ENCODE data around the gene CFAP77. TPM values are rescaled to one million over a fixed set of nuclear protein-coding genes. Genes with fewer than 3 reads are reported as not detected.

The CFAP77 gene
- polyA plus RNA-seq, 2 donors: not detected

DNA sequence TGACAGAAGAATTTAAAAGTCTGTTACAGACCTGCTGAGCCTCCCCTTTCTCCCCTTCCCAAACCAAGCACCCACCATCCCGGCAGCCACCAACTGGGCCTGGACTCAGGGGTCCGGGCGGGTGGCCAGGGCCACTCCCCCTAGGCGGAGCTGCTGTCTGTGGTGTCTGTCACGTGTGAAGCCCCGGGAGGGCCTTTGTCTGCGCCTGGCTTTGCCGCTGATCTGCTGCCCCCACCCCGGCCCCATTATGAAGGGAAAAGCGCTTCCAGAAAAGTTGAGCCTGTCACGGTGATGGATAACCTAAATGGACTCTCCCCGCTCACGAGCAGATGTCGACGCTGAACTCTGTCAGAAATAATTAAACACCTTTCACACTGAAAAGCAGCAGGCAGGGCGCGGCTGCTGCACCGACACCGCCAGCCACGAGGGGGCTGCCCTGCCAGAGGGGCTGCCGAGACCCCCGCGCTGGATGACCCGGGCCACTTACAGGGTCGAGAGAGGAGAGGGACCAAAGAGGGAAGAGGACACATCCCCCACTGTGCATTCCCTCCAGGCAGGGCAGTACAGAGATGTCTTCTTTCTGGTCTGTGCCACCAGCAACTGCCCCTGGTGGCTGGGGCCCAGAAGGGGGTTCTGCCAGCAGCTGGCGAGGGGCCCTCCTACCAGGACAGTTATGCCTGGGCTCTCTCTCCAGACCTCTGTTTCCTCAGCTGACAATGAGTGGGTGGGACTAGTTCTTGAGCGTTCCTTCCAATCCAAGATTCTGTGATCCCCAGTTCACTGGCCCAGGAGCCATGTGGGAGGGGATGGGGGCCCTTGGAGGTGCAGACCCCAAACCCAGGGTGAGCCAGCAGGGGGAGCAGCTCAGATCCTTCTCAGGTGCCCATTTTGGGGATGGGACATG lies 136.4 kb downstream of the CFAP77 start:
- Histone ChIP-seq H3K9me3 (ENCODE audit: control insufficient read depth in 2 of 2, insufficient read depth in 1 of 2, low read depth in 1 of 2, low read length in 1 of 2) (no peaks in the 10 kb centered on the region), H3K36me3 (ENCODE audit: control insufficient read depth in 2 of 2, insufficient read depth in 2 of 2, low read length in 1 of 2) (no peaks in the 10 kb centered on the region), H3K27ac (ENCODE audit: low read depth in 2 of 2, low read length in 1 of 2) (no peak overlapping the region), H3K4me1 (ENCODE audit: control insufficient read depth in 2 of 2, insufficient read depth in 2 of 2, low read length in 1 of 2) (peaks cover 0 to 4% of the 10 kb centered on the region in 2 donors), H3K27me3 (ENCODE audit: control insufficient read depth in 1 of 2, insufficient read depth in 2 of 2, low read length in 2 of 2) (no peaks in the 10 kb centered on the region), H3K4me3 (ENCODE audit: low read depth in 1 of 2, low read length in 2 of 2) (no peak overlapping the region)
- WGBS, 2 donors: 4 to 5% methylated on average over 27 of the region's 27 CpGs

DNA sequence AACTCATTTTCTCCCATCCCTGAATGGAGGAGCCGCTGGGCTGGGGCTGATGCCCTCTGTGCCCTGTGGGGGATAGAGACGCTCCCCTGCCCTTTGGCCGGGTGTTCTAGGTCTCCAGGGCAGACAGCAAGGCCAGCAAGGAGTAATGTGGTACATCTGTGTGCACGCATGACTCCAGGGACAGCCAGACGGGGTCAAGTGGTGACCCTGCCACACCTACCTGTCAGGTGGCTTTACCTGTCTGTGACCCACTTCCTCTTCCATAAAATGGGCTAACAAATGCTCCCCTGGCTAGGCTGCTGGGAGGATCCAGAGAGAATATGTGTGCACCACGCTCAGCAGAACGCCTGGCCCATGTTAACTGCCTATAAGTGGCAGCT lies 137.0 kb downstream of the CFAP77 start:
- Histone ChIP-seq H3K27me3 (ENCODE audit: control insufficient read depth in 1 of 2, insufficient read depth in 2 of 2, low read length in 2 of 2) (no peaks in the 10 kb centered on the region), H3K4me3 (ENCODE audit: low read depth in 1 of 2, low read length in 2 of 2) (no peak overlapping the region), H3K27ac (ENCODE audit: low read depth in 2 of 2, low read length in 1 of 2) (no peak overlapping the region), H3K36me3 (ENCODE audit: control insufficient read depth in 2 of 2, insufficient read depth in 2 of 2, low read length in 1 of 2) (no peaks in the 10 kb centered on the region), H3K9me3 (ENCODE audit: control insufficient read depth in 2 of 2, insufficient read depth in 1 of 2, low read depth in 1 of 2, low read length in 1 of 2) (no peaks in the 10 kb centered on the region), H3K4me1 (ENCODE audit: control insufficient read depth in 2 of 2, insufficient read depth in 2 of 2, low read length in 1 of 2) (peaks cover 0 to 4% of the 10 kb centered on the region in 2 donors)
- 68 to 72% methylated on average over 7 of the region's 7 CpGs for WGBS, 2 donors

DNA sequence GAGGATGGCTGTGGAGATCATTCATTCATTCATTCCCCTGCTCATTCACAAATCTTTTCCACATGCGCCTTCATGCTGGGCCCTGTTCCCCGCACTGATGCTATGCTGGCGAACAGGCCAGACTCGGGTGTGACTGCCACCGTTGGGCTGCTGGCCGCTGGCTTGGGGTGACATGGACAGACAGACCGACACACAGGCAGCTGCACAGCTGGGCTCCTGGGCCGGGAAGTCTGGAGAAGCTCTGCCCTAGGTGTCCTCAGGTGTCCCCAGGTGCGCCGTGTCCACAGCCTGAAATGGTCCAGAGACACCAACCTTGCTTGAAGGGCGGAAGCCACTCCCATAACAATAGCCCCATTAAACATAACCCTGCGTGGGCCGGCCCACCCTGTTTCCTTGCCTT lies 137.4 kb downstream of the CFAP77 start:
- Histone ChIP-seq H3K27me3 (ENCODE audit: control insufficient read depth in 1 of 2, insufficient read depth in 2 of 2, low read length in 2 of 2) (no peaks in the 10 kb centered on the region), H3K9me3 (ENCODE audit: control insufficient read depth in 2 of 2, insufficient read depth in 1 of 2, low read depth in 1 of 2, low read length in 1 of 2) (no peaks in the 10 kb centered on the region), H3K4me1 (ENCODE audit: control insufficient read depth in 2 of 2, insufficient read depth in 2 of 2, low read length in 1 of 2) (peaks cover 0 to 4% of the 10 kb centered on the region in 2 donors), H3K36me3 (ENCODE audit: control insufficient read depth in 2 of 2, insufficient read depth in 2 of 2, low read length in 1 of 2) (no peaks in the 10 kb centered on the region), H3K4me3 (ENCODE audit: low read depth in 1 of 2, low read length in 2 of 2) (no peak overlapping the region), H3K27ac (ENCODE audit: low read depth in 2 of 2, low read length in 1 of 2) (no peak overlapping the region)
- 80 to 90% methylated on average over 13 of the region's 13 CpGs for WGBS, 2 donors

- H3K27me3 ChIP-seq (ENCODE audit: control insufficient read depth in 1 of 2, insufficient read depth in 2 of 2, low read length in 2 of 2): no peaks in the 10 kb centered on the region
- H3K4me3 ChIP-seq (ENCODE audit: low read depth in 1 of 2, low read length in 2 of 2): no peak overlapping the region
- no peaks in the 10 kb centered on the region for H3K9me3 ChIP-seq (ENCODE audit: control insufficient read depth in 2 of 2, insufficient read depth in 1 of 2, low read depth in 1 of 2, low read length in 1 of 2)
- no peak overlapping the region for H3K27ac ChIP-seq (ENCODE audit: low read depth in 2 of 2, low read length in 1 of 2)
- WGBS, 2 donors: 72 to 74% methylated on average over 21 of the region's 21 CpGs
- no peaks in the 10 kb centered on the region for H3K36me3 ChIP-seq (ENCODE audit: control insufficient read depth in 2 of 2, insufficient read depth in 2 of 2, low read length in 1 of 2)
- peaks cover 0 to 4% of the 10 kb centered on the region in 2 donors for H3K4me1 ChIP-seq (ENCODE audit: control insufficient read depth in 2 of 2, insufficient read depth in 2 of 2, low read length in 1 of 2)
Observed at GRCh38 chr9:132547976-132548730, 138.1 kb downstream of the CFAP77 start.

GRCh38 chr9:132548751-132549640 lies 139.0 kb downstream of the CFAP77 start:
- no peaks in the 10 kb centered on the region for H3K27me3 ChIP-seq (ENCODE audit: control insufficient read depth in 1 of 2, insufficient read depth in 2 of 2, low read length in 2 of 2)
- no peak overlapping the region for H3K4me3 ChIP-seq (ENCODE audit: low read depth in 1 of 2, low read length in 2 of 2)
- no peaks in the 10 kb centered on the region for H3K36me3 ChIP-seq (ENCODE audit: control insufficient read depth in 2 of 2, insufficient read depth in 2 of 2, low read length in 1 of 2)
- WGBS, 2 donors: 58 to 62% methylated on average over 17 of the region's 17 CpGs
- H3K27ac ChIP-seq (ENCODE audit: low read depth in 2 of 2, low read length in 1 of 2): no peak overlapping the region
- H3K4me1 ChIP-seq (ENCODE audit: control insufficient read depth in 2 of 2, insufficient read depth in 2 of 2, low read length in 1 of 2): peaks cover 0 to 4% of the 10 kb centered on the region in 2 donors
- H3K9me3 ChIP-seq (ENCODE audit: control insufficient read depth in 2 of 2, insufficient read depth in 1 of 2, low read depth in 1 of 2, low read length in 1 of 2): no peaks in the 10 kb centered on the region

- H3K27me3 ChIP-seq (ENCODE audit: control insufficient read depth in 1 of 2, insufficient read depth in 2 of 2, low read length in 2 of 2): peaks cover 0 to 3% of the 10 kb centered on the region in 2 donors
- H3K4me3 ChIP-seq (ENCODE audit: low read depth in 1 of 2, low read length in 2 of 2): no peak overlapping the region
- WGBS, 2 donors: 76 to 83% methylated on average over 13 of the region's 13 CpGs
- H3K36me3 ChIP-seq (ENCODE audit: control insufficient read depth in 2 of 2, insufficient read depth in 2 of 2, low read length in 1 of 2): no peaks in the 10 kb centered on the region
- H3K9me3 ChIP-seq (ENCODE audit: control insufficient read depth in 2 of 2, insufficient read depth in 1 of 2, low read depth in 1 of 2, low read length in 1 of 2): no peaks in the 10 kb centered on the region
- no peak overlapping the region for H3K27ac ChIP-seq (ENCODE audit: low read depth in 2 of 2, low read length in 1 of 2)
- H3K4me1 ChIP-seq (ENCODE audit: control insufficient read depth in 2 of 2, insufficient read depth in 2 of 2, low read length in 1 of 2): peaks cover 0 to under 1% of the 10 kb centered on the region in 2 donors
Observed at GRCh38 chr9:132551556-132551955, 141.5 kb downstream of the CFAP77 start.

- no peaks in the 10 kb centered on the region for H3K36me3 ChIP-seq (ENCODE audit: control insufficient read depth in 2 of 2, insufficient read depth in 2 of 2, low read length in 1 of 2)
- no peaks in the 10 kb centered on the region for H3K4me1 ChIP-seq (ENCODE audit: control insufficient read depth in 2 of 2, insufficient read depth in 2 of 2, low read length in 1 of 2)
- H3K27ac ChIP-seq (ENCODE audit: low read depth in 2 of 2, low read length in 1 of 2): no peak overlapping the region
- WGBS, 2 donors: 85 to 87% methylated on average over 12 of the region's 12 CpGs
- H3K4me3 ChIP-seq (ENCODE audit: low read depth in 1 of 2, low read length in 2 of 2): no peak overlapping the region
- peaks cover 0 to 3% of the 10 kb centered on the region in 2 donors for H3K27me3 ChIP-seq (ENCODE audit: control insufficient read depth in 1 of 2, insufficient read depth in 2 of 2, low read length in 2 of 2)
- no peaks in the 10 kb centered on the region for H3K9me3 ChIP-seq (ENCODE audit: control insufficient read depth in 2 of 2, insufficient read depth in 1 of 2, low read depth in 1 of 2, low read length in 1 of 2)
Observed at GRCh38 chr9:132552041-132552440, 142.0 kb downstream of the CFAP77 start.

DNA sequence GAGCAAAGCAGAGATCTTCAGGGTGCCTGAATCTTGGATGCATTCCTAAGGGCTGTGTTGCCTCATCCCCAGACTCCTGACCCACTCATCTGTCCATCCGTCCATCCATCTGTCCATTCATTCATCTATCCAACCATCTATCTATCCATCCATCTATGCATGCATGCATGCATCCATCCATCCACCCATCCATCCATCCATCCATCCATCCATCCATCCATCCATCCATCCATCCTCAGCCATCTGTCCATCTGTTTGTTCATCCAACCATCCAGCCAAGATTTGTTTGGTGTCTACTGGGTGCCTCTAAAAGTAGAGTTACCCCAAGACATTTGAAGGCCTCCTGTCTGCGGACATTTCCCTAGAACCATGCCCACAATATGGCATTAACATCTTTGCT lies 144.7 kb downstream of the CFAP77 start:
- Histone ChIP-seq H3K27ac (ENCODE audit: low read depth in 2 of 2, low read length in 1 of 2) (no peak overlapping the region), H3K4me3 (ENCODE audit: low read depth in 1 of 2, low read length in 2 of 2) (no peak overlapping the region), H3K4me1 (ENCODE audit: control insufficient read depth in 2 of 2, insufficient read depth in 2 of 2, low read length in 1 of 2) (no peaks in the 10 kb centered on the region), H3K9me3 (ENCODE audit: control insufficient read depth in 2 of 2, insufficient read depth in 1 of 2, low read depth in 1 of 2, low read length in 1 of 2) (no peaks in the 10 kb centered on the region), H3K36me3 (ENCODE audit: control insufficient read depth in 2 of 2, insufficient read depth in 2 of 2, low read length in 1 of 2) (no peaks in the 10 kb centered on the region), H3K27me3 (ENCODE audit: control insufficient read depth in 1 of 2, insufficient read depth in 2 of 2, low read length in 2 of 2) (peaks cover 0 to 3% of the 10 kb centered on the region in 2 donors)
- WGBS, 2 donors: 90 to 96% methylated on average over 2 of the region's 2 CpGs

DNA sequence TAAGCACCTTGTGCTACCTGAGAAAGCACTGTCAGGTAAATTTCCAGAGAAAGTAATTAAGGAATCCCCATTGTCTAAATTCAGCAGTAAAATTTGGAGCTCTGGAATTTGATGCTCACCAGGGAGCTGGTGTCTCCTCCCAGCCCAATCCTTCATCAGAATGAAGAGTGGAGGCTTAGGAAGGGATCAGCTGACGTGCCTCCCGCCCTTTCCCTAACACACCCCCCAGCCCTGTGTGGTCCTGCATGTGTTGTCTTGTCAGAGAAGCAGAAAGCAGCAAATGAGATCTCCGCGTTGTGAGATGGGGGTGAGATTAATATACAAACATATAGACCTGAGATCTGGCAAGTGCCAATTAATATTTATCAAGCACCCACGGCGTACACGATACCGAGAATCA lies 145.5 kb downstream of the CFAP77 start:
- WGBS, 2 donors: 52 to 63% methylated on average over 8 of the region's 8 CpGs
- H3K4me3 ChIP-seq (ENCODE audit: low read depth in 1 of 2, low read length in 2 of 2): no peak overlapping the region
- H3K27ac ChIP-seq (ENCODE audit: low read depth in 2 of 2, low read length in 1 of 2): no peak overlapping the region
- H3K36me3 ChIP-seq (ENCODE audit: control insufficient read depth in 2 of 2, insufficient read depth in 2 of 2, low read length in 1 of 2): no peaks in the 10 kb centered on the region
- no peaks in the 10 kb centered on the region for H3K4me1 ChIP-seq (ENCODE audit: control insufficient read depth in 2 of 2, insufficient read depth in 2 of 2, low read length in 1 of 2)
- H3K9me3 ChIP-seq (ENCODE audit: control insufficient read depth in 2 of 2, insufficient read depth in 1 of 2, low read depth in 1 of 2, low read length in 1 of 2): no peaks in the 10 kb centered on the region
- peaks cover 0 to 3% of the 10 kb centered on the region in 2 donors for H3K27me3 ChIP-seq (ENCODE audit: control insufficient read depth in 1 of 2, insufficient read depth in 2 of 2, low read length in 2 of 2)
